H1 (cell line): Measurements from ENCODE around the gene CCNG2.

ENCODE experiments used
- NRF1 ChIP-seq: IDR thresholded peaks from 2 replicates; pipeline ENCODE4 v1.6.1; 2011; ENCODE audit warnings: mild to moderate bottlenecking, low read depth, low read length, improper control_type of control experiment
- POLR2AphosphoS5 ChIP-seq: IDR thresholded peaks from 2 replicates; pipeline ENCODE4 v1.6.1; 2011; ENCODE audit warnings: low read depth, low read length
- SIN3A ChIP-seq, 2 experiments: IDR thresholded peaks in 1 of 2; conservative IDR thresholded peaks in 1 of 2; 2 replicates each; pipeline ENCODE4 v1.6.1; 2011 to 2012; ENCODE audit warnings: low read length in 2 of 2, improper control_type of control experiment in 1 of 2, low read depth in 1 of 2, mild to moderate bottlenecking in 1 of 2

GRCh38 chr4:77148078-77148477 is 8.9 kb upstream of the CCNG2 start:
- TF ChIP-seq POLR2AphosphoS5 (no peak), NRF1 (no peak), SIN3A (conservative IDR thresholded peaks at IDR 0.05 in 1 of 2, IDR thresholded peaks at IDR 0.05 in 1 of 2; ENCODE audit: low read depth in 1 of 2, low read length in 2 of 2) (no peak)
